ENCODE data around the gene CCZ1. TPM values are rescaled to one million over a fixed set of nuclear protein-coding genes. Genes with fewer than 3 reads are reported as not detected.
"Not testable (repeated sequence)": the region's sequence is repeated elsewhere in the genome, so short reads cannot be mapped to it uniquely, and the experiment has no call there.

The CCZ1 gene
- total and polyA plus RNA-seq, 2 donors (not counting 1 experiment from before 2014, with no cell fraction given), result 30.8 to 66.2 TPM

GRCh38 chr7:5970347-5970911 lies 71.9 kb downstream of the CCZ1 start, which contains the start of gene RSPH10B:
RSPH10B (minus strand) TSS chr7:5970689; CDS start chr7:5967116, 3,573 bp downstream.
- H2AFZ ChIP-seq (ENCODE audit: insufficient read depth, low read depth, low read length, poor library complexity, severe bottlenecking); intact Hi-C loops (cut with micrococcal nuclease); POLR2A ChIA-PET; H3K4me3 ChIP-seq (ENCODE audit: control extremely low read depth in 1 of 5, extremely low read depth in 1 of 5, insufficient read depth in 1 of 5, low read depth in 2 of 5, low read length in 4 of 5); H3K36me3 ChIP-seq (replicated peaks in 1 of 2; ENCODE audit: control extremely low read depth in 1 of 2, control insufficient read depth in 1 of 2, extremely low read depth in 1 of 2, insufficient read depth in 2 of 2, low read length in 1 of 2); H3K27ac ChIP-seq (ENCODE audit: low read length in 2 of 2); H3K27me3 ChIP-seq (replicated peaks in 1 of 4; ENCODE audit: control extremely low read depth in 1 of 4, control insufficient read depth in 3 of 4, insufficient read depth in 4 of 4, low read length in 3 of 4); CTCF ChIA-PET; H3K79me2 ChIP-seq (ENCODE audit: control insufficient read depth, insufficient read depth, low read length); H3K9me3 ChIP-seq (ENCODE audit: control extremely low read depth in 1 of 3, control insufficient read depth in 2 of 3, insufficient read depth in 1 of 3, low read length in 2 of 3); H3K4me2 ChIP-seq (replicated peaks; ENCODE audit: low read depth, low read length, poor library complexity, severe bottlenecking); H3K4me3 Mint-ChIP-seq; H3K9ac ChIP-seq (ENCODE audit: low read length); H3K27ac Mint-ChIP-seq; DNase-seq; H3K9me3 Mint-ChIP-seq (ENCODE audit: insufficient read depth); ATAC-seq (ENCODE audit: low read depth); H4K20me1 ChIP-seq (ENCODE audit: control insufficient read depth, insufficient read depth, low read length, poor library complexity, severe bottlenecking); H3K4me1 Mint-ChIP-seq; H3K4me1 ChIP-seq (ENCODE audit: control insufficient read depth in 2 of 2, insufficient read depth in 2 of 2, low read length in 2 of 2); H3K27me3 Mint-ChIP-seq: not testable (repeated sequence)
- 42% methylated on average over 10 of the region's 43 CpGs for WGBS (ENCODE audit: insufficient coverage)

GRCh38 chr7:5973580-5973979 lies 75.0 kb downstream of the CCZ1 start:
- ATAC-seq (ENCODE audit: low read depth); H3K9ac ChIP-seq (ENCODE audit: low read length); intact Hi-C loops (cut with micrococcal nuclease); H4K20me1 ChIP-seq (ENCODE audit: control insufficient read depth, insufficient read depth, low read length, poor library complexity, severe bottlenecking); H3K27ac ChIP-seq (ENCODE audit: low read length in 2 of 2); H3K36me3 ChIP-seq (replicated peaks in 1 of 2; ENCODE audit: control extremely low read depth in 1 of 2, control insufficient read depth in 1 of 2, extremely low read depth in 1 of 2, insufficient read depth in 2 of 2, low read length in 1 of 2); H3K4me3 ChIP-seq (ENCODE audit: control extremely low read depth in 1 of 5, extremely low read depth in 1 of 5, insufficient read depth in 1 of 5, low read depth in 2 of 5, low read length in 4 of 5); H3K4me1 ChIP-seq (ENCODE audit: control insufficient read depth in 2 of 2, insufficient read depth in 2 of 2, low read length in 2 of 2); DNase-seq; H3K27me3 ChIP-seq (replicated peaks in 1 of 4; ENCODE audit: control extremely low read depth in 1 of 4, control insufficient read depth in 3 of 4, insufficient read depth in 4 of 4, low read length in 3 of 4); POLR2A ChIA-PET; H2AFZ ChIP-seq (ENCODE audit: insufficient read depth, low read depth, low read length, poor library complexity, severe bottlenecking); H3K9me3 Mint-ChIP-seq (ENCODE audit: insufficient read depth); H3K27me3 Mint-ChIP-seq; H3K4me1 Mint-ChIP-seq; H3K79me2 ChIP-seq (ENCODE audit: control insufficient read depth, insufficient read depth, low read length); H3K4me3 Mint-ChIP-seq; H3K9me3 ChIP-seq (ENCODE audit: control extremely low read depth in 1 of 3, control insufficient read depth in 2 of 3, insufficient read depth in 1 of 3, low read length in 2 of 3); H3K4me2 ChIP-seq (replicated peaks; ENCODE audit: low read depth, low read length, poor library complexity, severe bottlenecking); H3K27ac Mint-ChIP-seq; CTCF ChIA-PET: not testable (repeated sequence)
- WGBS (ENCODE audit: insufficient coverage), result no CpG with 5 or more reads among the region's 8 CpGs

Small RNAs within 50 kb of the gene (small RNA-seq; reads per million reads assigned to genes)
- gene RN7SL556P (ENCODE audit: insufficient read length, low read depth, low replicate concordance), result not detected

Other genes starting within 250 kb of the CCZ1 start
- 67.2 and 71.1 TPM in 2 replicates for gene RNF216, start 117.1 kb upstream of the CCZ1 start, total RNA-seq
- 46.6 and 48.4 TPM in 2 replicates for gene RNF216, start 117.1 kb upstream of the CCZ1 start, polyA plus RNA-seq
- gene OCM, start 17.9 kb upstream of the CCZ1 start, total RNA-seq, result 0.79 and 1.6 TPM in 2 replicates
- gene OCM, start 17.9 kb upstream of the CCZ1 start, polyA plus RNA-seq, result 0.26 and 0.34 TPM in 2 replicates
- gene RSPH10B, start 72.0 kb downstream of the CCZ1 start, total RNA-seq, result 0.20 TPM in 1 of 2 replicates, not detected in the other
- gene RSPH10B, start 72.0 kb downstream of the CCZ1 start, polyA plus RNA-seq, result 0.07 and 0.09 TPM in 2 replicates
- 20.3 and 22.5 TPM in 2 replicates for gene PMS2, start 110.3 kb downstream of the CCZ1 start, total RNA-seq
- 8.1 and 10.4 TPM in 2 replicates for gene PMS2, start 110.3 kb downstream of the CCZ1 start, polyA plus RNA-seq
- 11.7 and 13.1 TPM in 2 replicates for gene AIMP2, start 110.5 kb downstream of the CCZ1 start, total RNA-seq
- gene AIMP2, start 110.5 kb downstream of the CCZ1 start, polyA plus RNA-seq, result 10.1 and 14.0 TPM in 2 replicates
- gene ANKRD61, start 132.6 kb downstream of the CCZ1 start, total RNA-seq, result not detected in 2 replicates
- 0.13 TPM in 1 of 2 replicates, not detected in the other for gene ANKRD61, start 132.6 kb downstream of the CCZ1 start, polyA plus RNA-seq
- 74.1 and 80.8 TPM in 2 replicates for gene EIF2AK1, start 160.4 kb downstream of the CCZ1 start, total RNA-seq
- 78.8 and 96.3 TPM in 2 replicates for gene EIF2AK1, start 160.4 kb downstream of the CCZ1 start, polyA plus RNA-seq
- gene USP42, start 206.2 kb downstream of the CCZ1 start, total RNA-seq, result 13.1 and 15.4 TPM in 2 replicates
- 6.6 and 12.8 TPM in 2 replicates for gene USP42, start 206.2 kb downstream of the CCZ1 start, polyA plus RNA-seq

Data from B cell (primary cell).